HG03108 (cell line): Measurements from ENCODE around the gene OR4C46.
"Not testable (repeated sequence)": the region's sequence is repeated elsewhere in the genome, so short reads cannot be mapped to it uniquely, and the experiment has no call there.

Source experiments
- ATAC-seq: cut with Tn5 transposase; IDR thresholded peaks from one replicate; pipeline ENCODE4 v1.9.1; 2021; ENCODE audit warnings: moderate library complexity; ENCODE audit not compliant: unreplicated experiment

Gene OR4C46

GRCh38 chr11:54603898-54604297, at the start of gene OR4C46:
OR4C46 (minus strand) TSS chr11:54603998; CDS start chr11:54603998, 0 bp downstream.
- no peak for ATAC-seq

GRCh38 chr11:54645606-54646005, 41.8 kb upstream of the OR4C46 start:
- not testable (repeated sequence) for ATAC-seq

GRCh38 chr11:54561439-54561838, 42.4 kb downstream of the OR4C46 start:
- ATAC-seq = not testable (repeated sequence)

GRCh38 chr11:54558919-54559318, 44.9 kb downstream of the OR4C46 start:
- ATAC-seq = no peak

GRCh38 chr11:54558407-54558806, 45.4 kb downstream of the OR4C46 start:
- no peak for ATAC-seq
